Measurements from ENCODE around the gene SLC13A2. TPM values are rescaled to one million over a fixed set of nuclear protein-coding genes. Genes with fewer than 3 reads are reported as not detected.

The SLC13A2 gene
- total RNA-seq, 4 donors from 2014 or later = 0.37 TPM; not detected in 3

GRCh38 chr17:28529013-28529400 is 55.6 kb downstream of the SLC13A2 start:
- no peak overlapping the region for H3K4me3 ChIP-seq
- no peaks in the 10 kb centered on the region for H3K36me3 ChIP-seq
- H3K27me3 ChIP-seq = peaks cover 27% of the 10 kb centered on the region
- no CpG with 5 or more reads among the region's 3 CpGs for WGBS, 2 donors (ENCODE audit: low coverage in 1 of 2)
- H3K9me3 ChIP-seq = no peaks in the 10 kb centered on the region
- no peak for TF ChIP-seq EP300 (IDR thresholded peaks at IDR 0.05)
- TF ChIP-seq POLR2A (IDR thresholded peaks at IDR 0.05) = no peak
- no peak for TF ChIP-seq POLR2AphosphoS5 (IDR thresholded peaks at IDR 0.05)
- TF ChIP-seq CTCF (IDR thresholded peaks at IDR 0.05) = no peak
- peaks cover 0 to 9% (median 0%) of the 10 kb centered on the region in 3 donors for H3K4me1 ChIP-seq
- no peak for ATAC-seq
- no peak overlapping the region for H3K27ac ChIP-seq

- no peak for ATAC-seq
These were observed 56.8 kb downstream of the SLC13A2 start for GRCh38 chr17:28530250-28530649.

GRCh38 chr17:28530926-28531325 is 57.5 kb downstream of the SLC13A2 start:
- Histone ChIP-seq H3K27ac (no peak overlapping the region), H3K9me3 (no peaks in the 10 kb centered on the region), H3K4me3 (no peak overlapping the region), H3K27me3 (peaks cover 27% of the 10 kb centered on the region), H3K4me1 (no peaks in the 10 kb centered on the region), H3K36me3 (no peaks in the 10 kb centered on the region)
- no peak for ATAC-seq
- WGBS, 2 donors (ENCODE audit: low coverage in 1 of 2) = 73% methylated on average over 2 of the region's 7 CpGs; no CpG with 5 or more reads in 1 of the 2 donors
- TF ChIP-seq POLR2A (IDR thresholded peaks at IDR 0.05) (no peak), POLR2AphosphoS5 (IDR thresholded peaks at IDR 0.05) (no peak), EP300 (IDR thresholded peaks at IDR 0.05) (no peak), CTCF (IDR thresholded peaks at IDR 0.05) (no peak)

More at GRCh38 chr17:28530250-28530649, 56.8 kb downstream of the SLC13A2 start:
- Histone ChIP-seq H3K9me3 (no peaks in the 10 kb centered on the region), H3K27ac (no peak overlapping the region), H3K27me3 (peaks cover 27% of the 10 kb centered on the region), H3K4me1 (peaks cover 0 to 4% (median 0%) of the 10 kb centered on the region in 3 donors), H3K4me3 (no peak overlapping the region), H3K36me3 (no peaks in the 10 kb centered on the region)
- TF ChIP-seq CTCF (IDR thresholded peaks at IDR 0.05) (no peak), POLR2A (IDR thresholded peaks at IDR 0.05) (no peak), POLR2AphosphoS5 (IDR thresholded peaks at IDR 0.05) (no peak), EP300 (IDR thresholded peaks at IDR 0.05) (no peak)
- WGBS, 2 donors (ENCODE audit: low coverage in 1 of 2) = 60 to 71% methylated on average over 4 of the region's 4 CpGs

- H3K27ac ChIP-seq = no peak overlapping the region
- H3K4me1 ChIP-seq = no peaks in the 10 kb centered on the region
- peaks cover 27% of the 10 kb centered on the region for H3K27me3 ChIP-seq
- H3K4me3 ChIP-seq = no peak overlapping the region
- TF ChIP-seq EP300 (IDR thresholded peaks at IDR 0.05) (no peak), CTCF (IDR thresholded peaks at IDR 0.05) (no peak), POLR2AphosphoS5 (IDR thresholded peaks at IDR 0.05) (no peak), POLR2A (IDR thresholded peaks at IDR 0.05) (no peak)
- no peaks in the 10 kb centered on the region for H3K9me3 ChIP-seq
- no peak for ATAC-seq
- WGBS, 2 donors (ENCODE audit: low coverage in 1 of 2) = 40 to 100% methylated on average over 1 of the region's 7 CpGs
- H3K36me3 ChIP-seq = no peaks in the 10 kb centered on the region
These were observed 58.9 kb downstream of the SLC13A2 start for GRCh38 chr17:28532050-28532960.

Measured in gastroesophageal sphincter (tissue), 4 donors.